ENCODE measurements around the gene ZNF454. TPM values are rescaled to one million over a fixed set of nuclear protein-coding genes. Genes with fewer than 3 reads are reported as not detected.

ZNF454 gene
- total RNA-seq, 1 donor from 2014 or later = 0.15 TPM

- no peak overlapping the region for H3K27ac Mint-ChIP-seq (ENCODE audit: unreplicated experiment)
- no peak for TF ChIP-seq CTCF (IDR thresholded peaks at IDR 0.05; ENCODE audit: unreplicated experiment)
- H3K4me3 Mint-ChIP-seq (ENCODE audit: unreplicated experiment) = no peak overlapping the region
- H3K27me3 Mint-ChIP-seq (ENCODE audit: unreplicated experiment) = peaks cover 17% of the 10 kb centered on the region
- H3K4me1 Mint-ChIP-seq (ENCODE audit: unreplicated experiment) = no peaks in the 10 kb centered on the region
- peaks cover 36% of the 10 kb centered on the region for H3K36me3 Mint-ChIP-seq (ENCODE audit: low read depth, unreplicated experiment)
- peaks cover 46% of the 10 kb centered on the region for H3K9me3 Mint-ChIP-seq (ENCODE audit: unreplicated experiment)
- DNase-seq (ENCODE audit: low spot score) = no peak
These were observed 42.7 kb downstream of the ZNF454 start for GRCh38 chr5:178983728-178984127.

- DNase-seq (ENCODE audit: low spot score) = no peak
- Mint-ChIP-seq H3K4me3 (ENCODE audit: unreplicated experiment) (no peak overlapping the region), H3K9me3 (ENCODE audit: unreplicated experiment) (peaks cover 45% of the 10 kb centered on the region), H3K27ac (ENCODE audit: unreplicated experiment) (no peak overlapping the region), H3K27me3 (ENCODE audit: unreplicated experiment) (peaks cover 15% of the 10 kb centered on the region), H3K36me3 (ENCODE audit: low read depth, unreplicated experiment) (peaks cover 35% of the 10 kb centered on the region), H3K4me1 (ENCODE audit: unreplicated experiment) (no peaks in the 10 kb centered on the region)
- TF ChIP-seq CTCF (IDR thresholded peaks at IDR 0.05; ENCODE audit: unreplicated experiment) = no peak
These were observed 43.4 kb downstream of the ZNF454 start for GRCh38 chr5:178984145-178985072.

GRCh38 chr5:178986326-178986960 is 45.4 kb downstream of the ZNF454 start:
- no peak for TF ChIP-seq CTCF (IDR thresholded peaks at IDR 0.05; ENCODE audit: unreplicated experiment)
- no peak overlapping the region for H3K4me3 Mint-ChIP-seq (ENCODE audit: unreplicated experiment)
- no peak overlapping the region for H3K27ac Mint-ChIP-seq (ENCODE audit: unreplicated experiment)
- no peaks in the 10 kb centered on the region for H3K4me1 Mint-ChIP-seq (ENCODE audit: unreplicated experiment)
- peaks cover 31% of the 10 kb centered on the region for H3K36me3 Mint-ChIP-seq (ENCODE audit: low read depth, unreplicated experiment)
- no peak for DNase-seq (ENCODE audit: low spot score)
- H3K9me3 Mint-ChIP-seq (ENCODE audit: unreplicated experiment) = peaks cover 39% of the 10 kb centered on the region
- peaks cover 12% of the 10 kb centered on the region for H3K27me3 Mint-ChIP-seq (ENCODE audit: unreplicated experiment)

GRCh38 chr5:178988436-178989220 is 47.6 kb downstream of the ZNF454 start:
- peaks cover 32% of the 10 kb centered on the region for H3K9me3 Mint-ChIP-seq (ENCODE audit: unreplicated experiment)
- TF ChIP-seq CTCF (IDR thresholded peaks at IDR 0.05; ENCODE audit: unreplicated experiment) = no peak
- H3K36me3 Mint-ChIP-seq (ENCODE audit: low read depth, unreplicated experiment) = peaks cover 28% of the 10 kb centered on the region

More at GRCh38 chr5:178988436-178989220, 47.6 kb downstream of the ZNF454 start:
- no peak overlapping the region for H3K27ac Mint-ChIP-seq (ENCODE audit: unreplicated experiment)
- peaks cover 15% of the 10 kb centered on the region for H3K27me3 Mint-ChIP-seq (ENCODE audit: unreplicated experiment)
- no peak for DNase-seq (ENCODE audit: low spot score)
- no peaks in the 10 kb centered on the region for H3K4me1 Mint-ChIP-seq (ENCODE audit: unreplicated experiment)
- H3K4me3 Mint-ChIP-seq (ENCODE audit: unreplicated experiment) = no peak overlapping the region

All from endothelial cell (in vitro differentiated cells).